CD14-positive monocyte (primary cell): ENCODE data around the gene DLG1. TPM values are rescaled to one million over a fixed set of nuclear protein-coding genes. Genes with fewer than 3 reads are reported as not detected.
A peak's percentile ranks its signal among the peaks of the same experiment; 100 is the strongest.

Source experiments
- DNase-seq, 3 donors: peaks; one replicate each; pipeline ENCODE4 v3.0.0-alpha.2; 2011 to 2022
- H2AFZ ChIP-seq: 2 replicates; pipeline ENCODE4 v1.6.0; 2012; ENCODE audit warnings: mild to moderate bottlenecking, low read depth, low read length, inconsistent platforms; ENCODE audit not compliant: insufficient read depth, poor library complexity, severe bottlenecking
- H3K27ac ChIP-seq, 2 donors: 1 replicate in 1 of 2; 2 replicates in 1 of 2; pipeline ENCODE4 v1.5.1; 2012 to 2013; ENCODE audit warnings: low read length in 2 of 2, control low read depth in 1 of 2, inconsistent platforms in 1 of 2, low read depth in 1 of 2, mild to moderate bottlenecking in 1 of 2
- H3K27me3 ChIP-seq, 2 donors: one replicate each; pipeline versions ENCODE4 v1.6.0 to v1.6.1; 2011 to 2013; ENCODE audit warnings: low read length in 2 of 2; ENCODE audit not compliant: control insufficient read depth in 2 of 2, insufficient read depth in 2 of 2
- H3K36me3 ChIP-seq, 2 donors: replicated peaks in 1 of 2; 1 replicate in 1 of 2; 2 replicates in 1 of 2; pipeline versions ENCODE4 v1.5.1 to v1.6.1; 2012 to 2013; ENCODE audit warnings: low read length in 2 of 2, control low read depth in 1 of 2, inconsistent platforms in 1 of 2, mild to moderate bottlenecking in 1 of 2; ENCODE audit not compliant: insufficient read depth in 2 of 2, control insufficient read depth in 1 of 2
- H3K4me1 ChIP-seq, 2 donors: 1 replicate in 1 of 2; 2 replicates in 1 of 2; pipeline versions ENCODE4 v1.5.1 to v1.6.1; 2012 to 2013; ENCODE audit warnings: low read length in 2 of 2, control low read depth in 1 of 2, inconsistent platforms in 1 of 2, mild to moderate bottlenecking in 1 of 2, moderate library complexity in 1 of 2; ENCODE audit not compliant: insufficient read depth in 2 of 2, control insufficient read depth in 1 of 2
- H3K4me2 ChIP-seq: replicated peaks from 2 replicates; pipeline ENCODE3; 2012; ENCODE audit warnings: low read length, moderate library complexity, mild to moderate bottlenecking; ENCODE audit not compliant: poor library complexity, severe bottlenecking; ENCODE audit errors: extremely low read depth
- H3K4me3 ChIP-seq, 3 experiments: fragments of 200-600 bp in 1 of 3; sonication (generic) in 1 of 3; replicated peaks in 1 of 3; 1 replicate in 2 of 3; 2 replicates in 1 of 3; pipeline ENCODE4 v1.5.1; 2011 to 2013; ENCODE audit warnings: low read length in 3 of 3, mild to moderate bottlenecking in 3 of 3, control low read depth in 2 of 3, low read depth in 2 of 3, inconsistent platforms in 1 of 3, moderate library complexity in 1 of 3
- H3K79me2 ChIP-seq: 2 replicates; pipeline ENCODE4 v1.6.0; 2012; ENCODE audit warnings: mild to moderate bottlenecking, control low read depth, inconsistent platforms, low read length, moderate library complexity; ENCODE audit not compliant: insufficient read depth
- H3K9ac ChIP-seq: 2 replicates; pipeline ENCODE4 v1.6.0; 2017; ENCODE audit warnings: low read length, mild to moderate bottlenecking; ENCODE audit not compliant: insufficient read depth, poor library complexity, severe bottlenecking
- H3K9me3 ChIP-seq, 2 donors: replicated peaks in 1 of 2; 1 replicate in 1 of 2; 2 replicates in 1 of 2; pipeline versions ENCODE4 v1.5.1 to v1.6.1; 2012 to 2013; ENCODE audit warnings: low read length in 2 of 2, control low read depth in 1 of 2; ENCODE audit not compliant: control insufficient read depth in 1 of 2, insufficient read depth in 1 of 2
- H4K20me1 ChIP-seq: 2 replicates; pipeline ENCODE4 v1.6.0; 2012; ENCODE audit warnings: mild to moderate bottlenecking, low read length, control low read depth, moderate library complexity; ENCODE audit not compliant: insufficient read depth
- H3K27ac Mint-ChIP-seq, 7 donors: one replicate each; pipeline ENCODE4 v1.8.0; 2020; ENCODE audit warnings: mild to moderate bottlenecking in 7 of 7, mixed read lengths in 7 of 7, moderate library complexity in 6 of 7, inconsistent platforms in 2 of 7
- H3K27me3 Mint-ChIP-seq, 3 donors: one replicate each; pipeline ENCODE4 v1.8.0; 2021 to 2022; ENCODE audit warnings: low read depth in 3 of 3, mild to moderate bottlenecking in 3 of 3, mixed read lengths in 3 of 3, moderate library complexity in 3 of 3, inconsistent platforms in 1 of 3
- H3K36me3 Mint-ChIP-seq, 2 donors: one replicate each; pipeline ENCODE4 v1.8.0; 2020; ENCODE audit warnings: mixed read lengths in 2 of 2, inconsistent platforms in 1 of 2, mild to moderate bottlenecking in 1 of 2
- H3K4me1 Mint-ChIP-seq: one replicate; pipeline ENCODE4 v1.8.0; 2020; ENCODE audit warnings: mild to moderate bottlenecking, mixed read lengths
- H3K4me3 Mint-ChIP-seq, 2 donors: one replicate each; pipeline ENCODE4 v1.8.0; 2020; ENCODE audit warnings: mild to moderate bottlenecking in 2 of 2, mixed read lengths in 2 of 2, moderate library complexity in 1 of 2
- H3K9me3 Mint-ChIP-seq, 7 donors: one replicate each; pipeline ENCODE4 v1.8.0; 2020 to 2022; ENCODE audit warnings: mixed read lengths in 7 of 7, mild to moderate bottlenecking in 6 of 7, moderate library complexity in 6 of 7, inconsistent platforms in 2 of 7
- CTCF ChIP-seq: fragments of 200-600 bp; IDR thresholded peaks from one replicate; pipeline ENCODE4 v1.8.0; 2022; ENCODE audit warnings: antibody characterized with exemption, mild to moderate bottlenecking
- WGBS: methylation state at CpG from one replicate; pipeline ENCODE4 v1.1.5; 2013; ENCODE audit warnings: missing lambda C conversion rate; ENCODE audit not compliant: insufficient coverage; 5-methylcytosine and 5-hydroxymethylcytosine counted together
- intact Hi-C, 2 donors: fragments of 100-400 bp; cut with micrococcal nuclease; formaldehyde crosslinking; loops; one replicate each; pipeline versions ENCODE4 v1.15.0 to v1.15.1; 2023
- polyA plus RNA-seq, 3 donors: library from polyadenylated mRNA; depleted of rRNA in 1 of 3; unstranded in 2 of 3; stranded (reverse) in 1 of 3; fragments of 300-500 nt in 2 of 3; fragments of >200 nt in 1 of 3; fragmentation: Illumina TruSeq in 2 of 3; gene quantifications; 1 replicate in 2 of 3; 2 replicates in 1 of 3; pipeline ENCODE4 v1.2.3, GENCODE V29; 2012 to 2021

The DLG1 gene
- polyA plus RNA-seq, 3 donors = 6.5 to 21.9 (median 10.2) TPM

GRCh38 chr3:197093871-197094270, 204.5 kb downstream of the DLG1 start:
- Mint-ChIP-seq H3K36me3 (peaks cover 24 to 26% of the 10 kb centered on the region in 2 donors), H3K27ac (peak overlapping the region in 2 of 7 donors; percentile 4 to 35), H3K4me1 (peaks cover 2% of the 10 kb centered on the region), H3K27me3 (no peaks in the 10 kb centered on the region), H3K4me3 (no peak overlapping the region), H3K9me3 (no peaks in the 10 kb centered on the region)
- intact Hi-C loops = no loop called here
- Histone ChIP-seq H3K27me3 (no peaks in the 10 kb centered on the region), H3K4me3 (no peak overlapping the region), H3K36me3 (peaks cover 2 to 24% of the 10 kb centered on the region in 2 donors), H3K9me3 (no peaks in the 10 kb centered on the region), H2AFZ (no peak overlapping the region), H3K4me2 (no peak overlapping the region), H3K4me1 (peaks cover 0 to 2% of the 10 kb centered on the region in 2 donors), H3K27ac (peak overlapping the region in 1 of 2 donors; percentile 12), H4K20me1 (no peaks in the 10 kb centered on the region), H3K9ac (no peak overlapping the region), H3K79me2 (no peaks in the 10 kb centered on the region)
- 100% methylated on average over 1 of the region's 1 CpG for WGBS
- no peak for DNase-seq
- TF ChIP-seq CTCF = no peak

- peaks cover 11% of the 10 kb centered on the region for H3K4me1 Mint-ChIP-seq
- H2AFZ ChIP-seq = no peak overlapping the region
- intact Hi-C loops = no loop called here
- peak overlapping the region in 1 of 2 donors; percentile 12 for H3K27ac ChIP-seq
- H3K4me2 ChIP-seq = peak overlapping the region; percentile 23
- TF ChIP-seq CTCF = no peak
- no peaks in the 10 kb centered on the region for H3K79me2 ChIP-seq
- H3K36me3 ChIP-seq = peaks cover 2 to 6% of the 10 kb centered on the region in 2 donors
- H3K27me3 Mint-ChIP-seq = no peaks in the 10 kb centered on the region
- peaks cover 16 to 24% of the 10 kb centered on the region in 2 donors for H3K36me3 Mint-ChIP-seq
- 0% methylated on average over 1 of the region's 3 CpGs for WGBS
- peak overlapping the region in 5 of 7 donors; percentile 26 to 78 (median 63) for H3K27ac Mint-ChIP-seq
- H3K9me3 Mint-ChIP-seq = no peaks in the 10 kb centered on the region
- DNase-seq = peak; percentile 30 to 60 (median 47)
- H3K27me3 ChIP-seq = no peaks in the 10 kb centered on the region
- no peaks in the 10 kb centered on the region for H3K9me3 ChIP-seq
- no peaks in the 10 kb centered on the region for H4K20me1 ChIP-seq
- peaks cover 8 to 10% of the 10 kb centered on the region in 2 donors for H3K4me1 ChIP-seq
- no peak overlapping the region for H3K9ac ChIP-seq
- peak overlapping the region in 1 of 2 donors; percentile 72 for H3K4me3 Mint-ChIP-seq
- no peak overlapping the region for H3K4me3 ChIP-seq
Observed at GRCh38 chr3:197088370-197088769, 210.0 kb downstream of the DLG1 start.
